Mesendoderm (in vitro differentiated cells): ENCODE results near the gene FRMD5.
A peak's percentile ranks its signal among the peaks of the same experiment; 100 is the strongest.
"Not testable (repeated sequence)": the region's sequence is repeated elsewhere in the genome, so short reads cannot be mapped to it uniquely, and the experiment has no call there.

ENCODE experiments used
- DNase-seq: peaks from one replicate; pipeline ENCODE4 v3.0.0; 2013
- H2AK5ac ChIP-seq: 2 replicates; pipeline ENCODE4 v1.6.1; 2013; ENCODE audit warnings: low read length, inconsistent platforms
- H2BK120ac ChIP-seq: 2 replicates; pipeline ENCODE4 v1.6.1; 2013; ENCODE audit warnings: low read depth, mild to moderate bottlenecking, low read length, moderate library complexity, mixed read lengths
- H2BK15ac ChIP-seq: replicated peaks from 2 replicates; pipeline ENCODE4 v1.6.1; 2013; ENCODE audit warnings: low read depth, mild to moderate bottlenecking, moderate library complexity
- H2BK5ac ChIP-seq: 2 replicates; pipeline ENCODE4 v1.6.1; 2013; ENCODE audit warnings: low read length, inconsistent platforms
- H3K18ac ChIP-seq: 2 replicates; pipeline ENCODE4 v1.6.1; 2013; ENCODE audit warnings: mild to moderate bottlenecking, low read length, mixed read lengths
- H3K23ac ChIP-seq: one replicate; pipeline ENCODE4 v1.6.1; 2013; ENCODE audit warnings: low read length
- H3K27ac ChIP-seq: 2 replicates; pipeline ENCODE4 v1.5.1; 2013; ENCODE audit warnings: low read depth, mild to moderate bottlenecking, inconsistent platforms, low read length, moderate library complexity
- H3K27me3 ChIP-seq: 2 replicates; pipeline ENCODE4 v1.6.1; 2013; ENCODE audit warnings: low read length, control low read depth, mild to moderate bottlenecking, inconsistent platforms; ENCODE audit not compliant: insufficient read depth, poor library complexity
- H3K36me3 ChIP-seq: 2 replicates; pipeline ENCODE4 v1.6.1; 2013; ENCODE audit warnings: low read length, inconsistent platforms; ENCODE audit not compliant: control insufficient read depth, insufficient read depth
- H3K4ac ChIP-seq: one replicate; pipeline ENCODE4 v1.6.1; 2013; ENCODE audit warnings: low read depth, mild to moderate bottlenecking, low read length, moderate library complexity
- H3K4me1 ChIP-seq: 2 replicates; pipeline ENCODE4 v1.6.1; 2013; ENCODE audit warnings: low read depth, low read length, inconsistent platforms; ENCODE audit not compliant: control insufficient read depth
- H3K4me2 ChIP-seq: 2 replicates; pipeline ENCODE4 v1.6.1; 2013; ENCODE audit warnings: low read length
- H3K4me3 ChIP-seq: 2 replicates; pipeline ENCODE4 v1.5.1; 2013; ENCODE audit warnings: mild to moderate bottlenecking, low read length
- H3K56ac ChIP-seq: one replicate; pipeline ENCODE4 v1.6.1; 2013; ENCODE audit warnings: low read length
- H3K79me1 ChIP-seq: 2 replicates; pipeline ENCODE4 v1.6.1; 2013; ENCODE audit warnings: low read length, inconsistent platforms
- H3K79me2 ChIP-seq: 2 replicates; pipeline ENCODE4 v1.6.1; 2013; ENCODE audit warnings: mild to moderate bottlenecking, low read length; ENCODE audit not compliant: control insufficient read depth, insufficient read depth
- H3K9ac ChIP-seq: 2 replicates; pipeline ENCODE4 v1.6.1; 2013; ENCODE audit warnings: low read length, inconsistent platforms
- H4K5ac ChIP-seq: one replicate; pipeline ENCODE4 v1.6.1; 2013; ENCODE audit warnings: low read length
- H4K8ac ChIP-seq: one replicate; pipeline ENCODE4 v1.6.1; 2013; ENCODE audit warnings: low read depth, mild to moderate bottlenecking, control low read depth, low read length, moderate library complexity
- WGBS: extraction: QIAGEN DNeasy Blood & Tissue Kit; methylation state at CpG from one replicate; pipeline ENCODE4 v1.1.7; 2013; ENCODE audit warnings: low lambda C conversion rate, missing lambda C conversion rate; ENCODE audit not compliant: insufficient coverage; ENCODE audit errors: extremely low coverage; 5-methylcytosine and 5-hydroxymethylcytosine counted together

Gene FRMD5

DNA sequence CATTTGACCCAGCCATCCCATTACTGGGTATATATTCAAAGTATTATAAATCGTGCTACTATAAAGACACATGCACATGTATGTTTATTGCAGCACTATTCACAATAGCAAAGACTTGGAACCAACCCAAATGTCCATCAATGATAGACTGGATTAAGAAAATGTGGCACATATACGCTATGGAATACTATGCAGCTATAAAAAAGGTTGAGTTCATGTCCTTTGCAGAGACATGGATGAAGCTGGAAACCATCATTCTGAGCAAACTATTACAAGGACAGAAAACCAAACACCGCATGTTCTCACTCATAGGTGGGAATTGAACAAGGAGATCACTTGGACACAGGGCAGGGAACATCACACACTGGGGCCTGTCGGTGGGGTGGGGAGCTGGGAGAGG lies 31.9 kb upstream of the FRMD5 start:
- H3K4ac ChIP-seq, H3K27ac ChIP-seq, H3K4me1 ChIP-seq, H2AK5ac ChIP-seq, H3K23ac ChIP-seq, H3K4me3 ChIP-seq, H3K4me2 ChIP-seq, H3K36me3 ChIP-seq, H3K56ac ChIP-seq, H3K27me3 ChIP-seq, H2BK15ac ChIP-seq, H2BK120ac ChIP-seq, H4K5ac ChIP-seq, H3K79me2 ChIP-seq, H3K9ac ChIP-seq, H4K8ac ChIP-seq, DNase-seq, H2BK5ac ChIP-seq, H3K18ac ChIP-seq, H3K79me1 ChIP-seq: not testable (repeated sequence)
- whole genome bisulfite sequencing: no CpG with 5 or more reads among the region's 4 CpGs

DNA sequence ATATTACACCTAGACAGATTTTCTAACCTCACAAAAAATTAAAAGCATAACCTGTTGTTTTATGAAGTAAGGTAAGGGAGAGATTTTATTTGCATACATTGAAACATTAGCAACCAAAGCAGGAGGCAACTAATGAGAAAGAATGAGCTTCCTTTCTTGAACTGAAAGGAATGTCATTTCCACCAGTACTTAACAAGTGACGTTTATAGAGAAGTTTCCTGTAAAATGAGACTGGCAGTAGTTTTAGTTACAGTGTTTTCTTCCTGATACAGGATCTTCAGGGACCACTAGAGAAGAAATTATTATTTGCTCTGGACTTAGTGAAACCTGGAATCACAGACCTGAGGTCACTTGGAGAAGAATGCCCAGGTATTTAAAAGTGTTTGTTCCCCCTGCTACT lies 27.4 kb upstream of the FRMD5 start:
- Histone ChIP-seq H3K4me2 (no peak overlapping the region), H3K23ac (no peak overlapping the region), H2BK15ac (no peak overlapping the region), H3K4me1 (no peaks in the 10 kb centered on the region), H3K27me3 (no peaks in the 10 kb centered on the region), H3K36me3 (no peaks in the 10 kb centered on the region), H3K9ac (no peak overlapping the region), H3K27ac (no peak overlapping the region), H3K79me2 (no peaks in the 10 kb centered on the region), H3K4ac (no peak overlapping the region), H3K4me3 (no peak overlapping the region), H3K56ac (no peak overlapping the region), H3K79me1 (no peaks in the 10 kb centered on the region), H4K5ac (no peak overlapping the region), H2BK120ac (no peak overlapping the region), H3K18ac (no peak overlapping the region), H2BK5ac (no peak overlapping the region), H2AK5ac (no peak overlapping the region), H4K8ac (no peak overlapping the region)
- no peak for DNase-seq
- no CpG with 5 or more reads among the region's 1 CpG for WGBS

DNA sequence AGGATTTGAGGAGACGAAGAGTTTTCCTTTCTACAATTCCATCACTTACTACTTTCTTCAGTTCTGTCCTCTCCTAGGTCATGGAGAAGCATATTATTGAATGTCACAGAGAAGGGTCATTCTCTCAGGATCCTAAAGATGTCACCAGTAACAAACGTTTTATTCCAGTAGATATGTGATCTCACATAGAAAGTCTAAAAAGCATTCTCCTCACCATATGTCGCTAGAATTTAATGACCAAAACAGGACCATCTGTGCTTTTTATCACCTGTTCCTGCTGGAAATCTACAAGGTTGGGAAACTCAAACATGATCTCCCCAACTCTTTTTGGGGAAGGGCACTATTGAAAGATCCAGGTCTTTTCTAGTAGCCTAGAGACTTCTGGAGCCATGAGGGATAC lies 24.0 kb upstream of the FRMD5 start:
- H3K18ac ChIP-seq: no peak overlapping the region
- H2AK5ac ChIP-seq: no peak overlapping the region
- no peak overlapping the region for H3K4ac ChIP-seq
- no peaks in the 10 kb centered on the region for H3K79me1 ChIP-seq
- H4K5ac ChIP-seq: no peak overlapping the region
- H3K27me3 ChIP-seq: no peaks in the 10 kb centered on the region
- no peak for DNase-seq
- H2BK120ac ChIP-seq: no peak overlapping the region
- WGBS: no CpG with 5 or more reads among the region's 3 CpGs
- no peaks in the 10 kb centered on the region for H3K36me3 ChIP-seq
- H3K27ac ChIP-seq: no peak overlapping the region
- H2BK15ac ChIP-seq: peak overlapping the region; percentile 15
- H2BK5ac ChIP-seq: no peak overlapping the region
- no peak overlapping the region for H3K4me3 ChIP-seq
- H3K9ac ChIP-seq: no peak overlapping the region
- no peak overlapping the region for H3K23ac ChIP-seq
- no peaks in the 10 kb centered on the region for H3K79me2 ChIP-seq
- H3K4me2 ChIP-seq: no peak overlapping the region
- H3K56ac ChIP-seq: no peak overlapping the region
- H3K4me1 ChIP-seq: no peaks in the 10 kb centered on the region
- H4K8ac ChIP-seq: no peak overlapping the region

DNA sequence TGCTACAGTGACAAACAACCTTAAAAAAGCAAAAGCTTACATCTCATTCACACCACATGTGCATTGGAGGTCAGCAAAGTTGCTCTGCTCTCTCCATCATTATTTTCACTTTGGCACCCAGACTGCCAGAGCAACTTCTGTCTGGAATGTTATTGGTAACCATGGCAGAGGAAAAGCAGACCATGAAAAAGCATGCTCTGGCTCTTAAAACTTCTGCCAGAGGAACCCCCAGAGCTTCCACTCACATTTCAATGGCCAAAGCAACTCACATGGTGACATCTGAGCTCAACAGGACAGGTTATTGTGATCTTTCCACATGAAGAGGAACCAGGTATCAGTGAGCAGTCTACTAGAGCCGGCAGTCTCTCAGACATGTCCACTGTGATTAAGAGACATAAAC lies 21.9 kb upstream of the FRMD5 start:
- no peak overlapping the region for H2BK5ac ChIP-seq
- H2AK5ac ChIP-seq: no peak overlapping the region
- H2BK120ac ChIP-seq: no peak overlapping the region
- no peak overlapping the region for H3K27ac ChIP-seq
- no peak overlapping the region for H3K23ac ChIP-seq
- H3K27me3 ChIP-seq: no peaks in the 10 kb centered on the region
- H3K4me2 ChIP-seq: no peak overlapping the region
- no peak overlapping the region for H3K18ac ChIP-seq
- H2BK15ac ChIP-seq: no peak overlapping the region
- no peak overlapping the region for H3K9ac ChIP-seq
- no peak overlapping the region for H3K56ac ChIP-seq
- H3K79me1 ChIP-seq: no peaks in the 10 kb centered on the region
- no peak for DNase-seq
- no peak overlapping the region for H3K4ac ChIP-seq
- no peaks in the 10 kb centered on the region for H3K36me3 ChIP-seq
- WGBS: no CpG with 5 or more reads among the region's 1 CpG
- H3K4me1 ChIP-seq: no peaks in the 10 kb centered on the region
- no peak overlapping the region for H4K5ac ChIP-seq
- no peak overlapping the region for H4K8ac ChIP-seq
- no peaks in the 10 kb centered on the region for H3K79me2 ChIP-seq
- no peak overlapping the region for H3K4me3 ChIP-seq

DNA sequence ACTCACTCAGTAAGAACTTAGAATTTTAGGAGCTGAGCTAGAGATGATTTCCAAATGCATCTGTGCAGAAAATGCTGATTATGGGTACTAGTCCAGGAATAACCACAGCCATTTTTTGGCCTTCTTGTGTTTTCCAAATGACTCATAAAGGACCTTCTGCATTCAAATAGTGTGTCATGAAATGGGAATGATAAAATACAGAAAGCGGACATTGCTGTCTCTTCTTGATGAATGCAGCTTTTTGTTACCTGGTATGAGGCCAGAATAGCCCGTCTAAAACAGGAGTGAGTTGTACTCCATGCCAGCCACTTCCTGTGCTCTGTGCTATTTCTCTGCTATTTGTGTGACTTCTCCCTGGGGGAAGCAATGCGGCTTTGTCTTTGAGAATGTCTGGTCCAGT lies 20.5 kb upstream of the FRMD5 start:
- Histone ChIP-seq H3K4me2 (no peak overlapping the region), H3K4me3 (no peak overlapping the region), H3K79me2 (no peaks in the 10 kb centered on the region), H2AK5ac (no peak overlapping the region), H4K5ac (no peak overlapping the region), H3K9ac (no peak overlapping the region), H3K79me1 (no peaks in the 10 kb centered on the region), H4K8ac (no peak overlapping the region), H2BK15ac (no peak overlapping the region), H3K56ac (no peak overlapping the region), H2BK120ac (no peak overlapping the region), H3K27me3 (no peaks in the 10 kb centered on the region), H2BK5ac (no peak overlapping the region), H3K27ac (no peak overlapping the region), H3K4me1 (no peaks in the 10 kb centered on the region), H3K36me3 (no peaks in the 10 kb centered on the region), H3K4ac (no peak overlapping the region), H3K18ac (no peak overlapping the region), H3K23ac (no peak overlapping the region)
- no peak for DNase-seq
- WGBS: no CpG with 5 or more reads among the region's 3 CpGs

DNA sequence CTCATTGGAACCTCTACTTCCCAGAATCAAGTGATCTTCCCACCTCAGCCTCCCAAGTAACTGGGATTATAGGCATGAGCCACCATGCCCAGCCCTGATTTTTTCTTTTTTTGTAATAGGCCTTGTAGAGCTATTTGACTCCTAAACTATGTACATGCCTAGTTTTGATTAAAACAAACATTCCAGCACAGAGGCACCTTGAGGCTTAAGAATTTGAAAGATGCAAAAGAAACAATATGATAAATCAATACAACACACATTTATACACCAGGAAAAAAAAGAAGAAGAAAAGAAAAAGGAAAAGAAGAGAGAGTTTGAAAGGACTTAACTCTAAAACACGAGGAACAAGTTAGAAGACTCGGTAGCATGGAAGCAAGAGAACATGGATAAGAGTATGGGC lies 13.9 kb upstream of the FRMD5 start:
- WGBS: no CpG with 5 or more reads among the region's 2 CpGs
- no peak overlapping the region for H3K23ac ChIP-seq

More for the DNA sequence above, 13.9 kb upstream of the FRMD5 start:
- H3K79me1 ChIP-seq: no peaks in the 10 kb centered on the region
- no peak overlapping the region for H4K5ac ChIP-seq
- no peaks in the 10 kb centered on the region for H3K36me3 ChIP-seq
- H3K4me1 ChIP-seq: no peaks in the 10 kb centered on the region
- no peak overlapping the region for H3K27ac ChIP-seq
- H2BK5ac ChIP-seq: no peak overlapping the region
- DNase-seq: no peak
- H3K18ac ChIP-seq: no peak overlapping the region
- H3K79me2 ChIP-seq: no peaks in the 10 kb centered on the region
- no peak overlapping the region for H2AK5ac ChIP-seq
- H3K4me2 ChIP-seq: no peak overlapping the region
- H3K27me3 ChIP-seq: no peaks in the 10 kb centered on the region
- no peak overlapping the region for H2BK120ac ChIP-seq
- H4K8ac ChIP-seq: no peak overlapping the region
- no peak overlapping the region for H2BK15ac ChIP-seq
- H3K4me3 ChIP-seq: no peak overlapping the region
- no peak overlapping the region for H3K9ac ChIP-seq
- no peak overlapping the region for H3K4ac ChIP-seq
- no peak overlapping the region for H3K56ac ChIP-seq
